D721Med (cell line): ENCODE data around the gene MTTP.

Source experiments
- DNase-seq: peaks from one replicate; pipeline ENCODE4 v3.0.0; 2011; ENCODE audit warnings: low spot score; ENCODE audit not compliant: insufficient read length
- FAIRE-seq: peaks from 2 replicates; lab custom pipeline; 2011; peaks lifted over from hg19 to GRCh38; lab: Jason Lieb, UNC
- TF ChIP-seq, protein P1 (sequence below): IDR thresholded peaks from 2 replicates; pipeline ENCODE4 v1.5.1; 2012; ENCODE audit warnings: mild to moderate bottlenecking, control low read depth; ENCODE audit not compliant: insufficient read depth; ENCODE audit errors: missing control alignments

Gene MTTP

GRCh38 chr4:99573735-99574368 lies 772 bp upstream of the MTTP start:
- DNase-seq (no peak), FAIRE-seq (no peak)
- TF ChIP-seq, protein P1, sequence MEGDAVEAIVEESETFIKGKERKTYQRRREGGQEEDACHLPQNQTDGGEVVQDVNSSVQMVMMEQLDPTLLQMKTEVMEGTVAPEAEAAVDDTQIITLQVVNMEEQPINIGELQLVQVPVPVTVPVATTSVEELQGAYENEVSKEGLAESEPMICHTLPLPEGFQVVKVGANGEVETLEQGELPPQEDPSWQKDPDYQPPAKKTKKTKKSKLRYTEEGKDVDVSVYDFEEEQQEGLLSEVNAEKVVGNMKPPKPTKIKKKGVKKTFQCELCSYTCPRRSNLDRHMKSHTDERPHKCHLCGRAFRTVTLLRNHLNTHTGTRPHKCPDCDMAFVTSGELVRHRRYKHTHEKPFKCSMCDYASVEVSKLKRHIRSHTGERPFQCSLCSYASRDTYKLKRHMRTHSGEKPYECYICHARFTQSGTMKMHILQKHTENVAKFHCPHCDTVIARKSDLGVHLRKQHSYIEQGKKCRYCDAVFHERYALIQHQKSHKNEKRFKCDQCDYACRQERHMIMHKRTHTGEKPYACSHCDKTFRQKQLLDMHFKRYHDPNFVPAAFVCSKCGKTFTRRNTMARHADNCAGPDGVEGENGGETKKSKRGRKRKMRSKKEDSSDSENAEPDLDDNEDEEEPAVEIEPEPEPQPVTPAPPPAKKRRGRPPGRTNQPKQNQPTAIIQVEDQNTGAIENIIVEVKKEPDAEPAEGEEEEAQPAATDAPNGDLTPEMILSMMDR, result no peak

DNA sequence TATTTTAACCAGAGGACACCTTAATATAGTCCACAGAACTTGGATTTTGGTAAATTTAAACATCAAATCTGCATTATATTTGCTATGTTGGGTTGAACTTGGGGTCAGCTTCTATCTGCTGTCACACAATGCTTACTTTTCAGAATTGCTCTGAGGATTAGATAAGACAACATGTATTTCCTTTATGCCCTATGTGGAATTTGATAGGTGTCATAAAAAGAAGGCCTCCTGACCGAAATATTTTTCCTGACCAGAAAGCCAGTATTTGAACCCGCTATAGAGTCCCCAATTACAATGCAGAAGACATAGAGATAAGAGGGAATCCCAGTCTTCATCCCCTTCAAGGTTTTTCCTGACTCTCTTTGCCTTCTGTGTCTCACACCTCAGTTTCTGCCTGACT lies 4.1 kb downstream of the MTTP start:
- FAIRE-seq (no peak), DNase-seq (no peak)
- TF ChIP-seq, protein P1, result no peak

- no peak for FAIRE-seq
- TF ChIP-seq, protein P1, result no peak
- no peak for DNase-seq
Observed at GRCh38 chr4:99585516-99585915, 10.9 kb downstream of the MTTP start.

DNA sequence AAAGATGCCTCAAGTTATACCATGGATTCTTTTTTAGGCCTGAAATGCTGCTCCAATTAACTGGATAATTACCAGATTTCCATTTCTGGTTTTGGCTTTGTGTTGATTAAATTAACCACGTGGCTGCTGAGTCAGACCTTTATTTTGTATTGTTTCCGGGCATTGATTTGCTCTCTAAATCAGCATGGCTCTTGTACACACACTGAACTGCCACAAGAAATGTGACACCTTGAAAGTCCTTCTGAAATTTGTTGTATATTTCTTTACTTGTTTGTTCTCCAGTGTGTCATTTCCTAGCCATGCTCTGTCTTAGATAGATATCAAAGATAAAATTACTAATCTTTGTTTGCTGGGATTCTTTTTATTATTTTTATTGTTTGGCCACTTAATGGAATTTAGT lies 11.7 kb downstream of the MTTP start:
- TF ChIP-seq, protein P1, result no peak
- DNase-seq (no peak), FAIRE-seq (no peak)

DNA sequence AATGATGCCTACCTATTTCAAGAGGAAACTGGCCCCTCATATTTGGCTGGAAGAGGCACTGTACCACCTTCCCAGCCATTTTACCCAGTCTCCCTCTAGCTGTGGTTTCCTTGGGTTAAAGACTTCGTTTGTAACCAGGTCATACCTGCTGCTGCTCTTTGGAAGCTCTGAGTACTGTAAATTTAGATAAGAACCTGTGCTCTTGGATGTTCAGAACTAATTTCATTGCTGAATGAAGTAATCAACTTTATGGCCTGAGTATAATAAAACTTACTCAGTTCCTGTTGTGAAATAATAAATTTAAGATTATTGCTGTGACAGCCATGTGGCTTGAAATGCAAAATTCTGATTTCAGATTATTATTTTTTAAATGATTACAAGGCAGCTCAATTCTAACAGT lies 12.2 kb downstream of the MTTP start:
- DNase-seq, result no peak
- no peak for FAIRE-seq
- TF ChIP-seq, protein P1, result no peak

- FAIRE-seq (no peak), DNase-seq (no peak)
- TF ChIP-seq, protein P1, result no peak
Observed at GRCh38 chr4:99587309-99587708, 12.7 kb downstream of the MTTP start.

GRCh38 chr4:99587803-99588202 lies 13.2 kb downstream of the MTTP start:
- TF ChIP-seq, protein P1, result no peak
- no peak for FAIRE-seq
- no peak for DNase-seq
